Coronary artery (tissue), 2 donors: ENCODE data around the gene SYT1.

Source experiments
- DNase-seq: peaks from one replicate; pipeline ENCODE4 v3.0.0-alpha.2; 2017; ENCODE audit warnings: low spot score
- H3K27ac ChIP-seq, 2 donors: fragments of 200-600 bp; sonication (generic); one replicate each; pipeline ENCODE4 v1.5.1; 2016 to 2019
- H3K4me3 ChIP-seq: fragments of 200-600 bp; sonication (generic); 2 replicates; pipeline ENCODE4 v1.5.1; 2016; ENCODE audit warnings: mild to moderate bottlenecking, moderate library complexity
- TF ChIP-seq, protein P1 (sequence below): fragments of 200-600 bp; sonication (generic); IDR thresholded peaks from one replicate; pipeline ENCODE4 v1.5.1; 2019; ENCODE audit warnings: antibody characterized with exemption

Gene SYT1

DNA sequence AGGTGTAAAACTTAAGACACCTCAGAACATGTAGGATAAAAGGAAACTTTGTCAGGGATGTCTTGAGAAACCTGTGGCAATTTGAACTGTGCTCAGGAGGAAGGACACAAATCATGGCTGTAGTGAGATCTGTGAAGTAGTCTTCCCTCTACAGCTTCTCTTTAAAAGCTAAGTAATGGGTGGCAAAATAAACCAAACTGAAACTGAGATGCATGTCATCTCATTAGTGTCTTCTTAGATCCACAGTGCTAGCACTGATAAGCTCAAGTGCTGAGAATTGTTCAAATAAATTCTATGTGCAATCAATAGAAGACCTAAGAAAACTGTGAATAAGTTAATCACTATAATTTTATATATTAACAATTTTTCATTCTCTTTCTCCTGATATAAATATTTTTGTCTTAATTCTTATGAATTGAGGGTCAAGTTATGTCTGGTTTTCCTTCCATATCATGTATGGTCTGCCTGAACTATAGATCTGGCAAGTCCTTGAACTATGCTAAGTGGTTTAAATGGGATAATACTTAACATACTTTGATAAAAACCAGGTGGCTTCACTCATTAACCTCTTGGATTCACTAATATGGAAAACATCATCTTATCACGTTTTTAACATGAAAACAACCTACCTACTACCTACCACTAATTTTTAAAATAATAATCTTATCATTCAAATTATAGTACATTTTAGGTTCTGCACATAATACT is 27.2 kb downstream of the SYT1 start:
- DNase-seq = no peak
- Histone ChIP-seq H3K4me3 (no peak overlapping the region), H3K27ac (no peak overlapping the region)
- TF ChIP-seq, protein P1, sequence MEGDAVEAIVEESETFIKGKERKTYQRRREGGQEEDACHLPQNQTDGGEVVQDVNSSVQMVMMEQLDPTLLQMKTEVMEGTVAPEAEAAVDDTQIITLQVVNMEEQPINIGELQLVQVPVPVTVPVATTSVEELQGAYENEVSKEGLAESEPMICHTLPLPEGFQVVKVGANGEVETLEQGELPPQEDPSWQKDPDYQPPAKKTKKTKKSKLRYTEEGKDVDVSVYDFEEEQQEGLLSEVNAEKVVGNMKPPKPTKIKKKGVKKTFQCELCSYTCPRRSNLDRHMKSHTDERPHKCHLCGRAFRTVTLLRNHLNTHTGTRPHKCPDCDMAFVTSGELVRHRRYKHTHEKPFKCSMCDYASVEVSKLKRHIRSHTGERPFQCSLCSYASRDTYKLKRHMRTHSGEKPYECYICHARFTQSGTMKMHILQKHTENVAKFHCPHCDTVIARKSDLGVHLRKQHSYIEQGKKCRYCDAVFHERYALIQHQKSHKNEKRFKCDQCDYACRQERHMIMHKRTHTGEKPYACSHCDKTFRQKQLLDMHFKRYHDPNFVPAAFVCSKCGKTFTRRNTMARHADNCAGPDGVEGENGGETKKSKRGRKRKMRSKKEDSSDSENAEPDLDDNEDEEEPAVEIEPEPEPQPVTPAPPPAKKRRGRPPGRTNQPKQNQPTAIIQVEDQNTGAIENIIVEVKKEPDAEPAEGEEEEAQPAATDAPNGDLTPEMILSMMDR = no peak

DNA sequence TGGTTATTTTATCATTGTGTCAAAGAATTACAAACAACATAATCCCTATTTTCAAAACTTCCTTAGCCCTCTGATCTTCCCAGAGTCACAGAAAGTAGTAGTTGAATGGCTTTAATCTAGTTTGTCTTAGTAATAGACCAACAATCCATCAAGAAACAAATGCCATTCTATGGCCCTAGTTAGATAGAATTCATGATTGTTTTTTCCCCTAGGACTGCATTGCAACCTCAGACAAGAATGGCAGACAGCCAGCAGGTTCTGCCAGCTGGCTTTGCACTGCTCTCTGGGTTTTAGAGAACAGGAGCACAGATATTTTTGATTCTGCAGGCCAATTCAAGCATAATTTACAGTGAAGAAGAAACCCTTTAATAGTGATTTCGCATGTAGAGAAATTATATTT is 33.8 kb downstream of the SYT1 start:
- H3K4me3 ChIP-seq = no peak overlapping the region
- DNase-seq = no peak
- TF ChIP-seq, protein P1 = no peak

DNA sequence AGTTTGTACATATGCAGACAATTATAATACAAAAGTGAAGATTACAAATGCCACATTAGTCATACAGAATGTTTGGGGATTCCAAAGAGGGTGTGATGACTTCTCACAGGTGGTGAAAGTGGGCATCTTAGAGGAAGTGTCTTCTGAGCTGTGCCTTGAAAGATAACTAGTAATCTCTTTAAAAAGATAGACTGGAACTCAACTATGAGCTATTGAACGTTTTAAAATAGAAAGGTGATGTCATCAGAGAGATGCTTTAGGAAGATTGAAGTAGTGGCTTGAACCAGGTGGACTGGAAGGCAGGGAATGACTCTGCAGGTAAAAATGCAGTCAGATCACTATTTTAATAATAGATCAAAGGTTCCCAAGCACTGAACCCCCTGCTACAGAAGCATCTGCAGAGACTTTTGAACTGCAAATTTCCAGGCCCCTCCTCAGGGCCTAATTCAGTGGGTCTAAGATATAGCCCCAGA is 50.3 kb downstream of the SYT1 start:
- DNase-seq = no peak
- TF ChIP-seq, protein P1 = no peak
- Histone ChIP-seq H3K27ac (no peak overlapping the region), H3K4me3 (no peak overlapping the region)

More for the DNA sequence above, 33.8 kb downstream of the SYT1 start:
- no peak overlapping the region for H3K27ac ChIP-seq

DNA sequence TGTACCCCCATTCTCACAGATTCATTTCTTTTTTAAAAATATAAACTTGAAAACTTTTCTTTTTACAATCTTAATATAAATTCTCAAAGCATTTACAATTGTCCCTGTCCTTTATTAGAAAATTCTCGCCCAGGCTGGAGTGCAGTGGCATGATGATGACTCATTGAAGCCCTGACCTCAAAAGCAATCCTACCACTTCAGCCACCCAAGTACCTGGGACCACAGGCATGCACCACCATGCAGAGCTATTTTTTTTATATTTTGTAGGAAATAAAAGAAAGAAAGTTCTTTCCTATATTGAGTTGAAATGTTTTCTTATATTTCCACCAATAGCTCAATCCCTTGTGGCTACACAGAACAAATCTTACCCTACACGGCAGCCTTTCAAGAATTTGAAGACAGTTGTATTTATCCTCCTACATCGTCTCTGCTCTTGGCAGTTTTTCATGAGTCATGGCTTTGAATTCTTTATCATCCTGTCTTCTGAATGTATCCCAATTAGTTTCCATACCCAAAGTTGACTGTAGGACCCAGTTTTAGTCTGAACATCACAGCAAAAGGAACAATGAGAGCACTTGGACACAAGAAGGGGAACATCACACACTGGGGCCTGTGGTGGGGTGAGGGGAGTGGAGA is 52.4 kb downstream of the SYT1 start:
- H3K27ac ChIP-seq = no peak overlapping the region
- TF ChIP-seq, protein P1 = no peak
- H3K4me3 ChIP-seq = no peak overlapping the region
- DNase-seq = no peak

DNA sequence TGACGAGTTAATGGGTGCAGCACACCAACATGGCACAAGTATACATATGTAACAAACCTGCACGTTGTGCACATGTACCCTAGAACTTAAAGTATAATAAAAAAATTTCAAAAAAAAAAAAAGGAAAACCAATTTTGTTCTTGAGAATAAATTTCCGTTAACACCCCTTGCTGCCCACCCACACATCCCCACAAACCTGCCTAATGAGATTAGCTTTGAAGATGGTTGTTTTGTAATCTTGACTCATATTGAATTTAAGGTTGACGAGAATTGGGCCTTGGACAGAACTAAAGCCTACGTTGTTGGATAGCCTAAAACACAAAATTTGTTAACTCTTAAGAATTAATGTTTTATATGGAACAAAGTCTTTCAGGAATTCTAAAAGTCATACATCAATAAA is 52.9 kb downstream of the SYT1 start:
- TF ChIP-seq, protein P1 = no peak
- Histone ChIP-seq H3K27ac (no peak overlapping the region), H3K4me3 (no peak overlapping the region)
- DNase-seq = no peak

DNA sequence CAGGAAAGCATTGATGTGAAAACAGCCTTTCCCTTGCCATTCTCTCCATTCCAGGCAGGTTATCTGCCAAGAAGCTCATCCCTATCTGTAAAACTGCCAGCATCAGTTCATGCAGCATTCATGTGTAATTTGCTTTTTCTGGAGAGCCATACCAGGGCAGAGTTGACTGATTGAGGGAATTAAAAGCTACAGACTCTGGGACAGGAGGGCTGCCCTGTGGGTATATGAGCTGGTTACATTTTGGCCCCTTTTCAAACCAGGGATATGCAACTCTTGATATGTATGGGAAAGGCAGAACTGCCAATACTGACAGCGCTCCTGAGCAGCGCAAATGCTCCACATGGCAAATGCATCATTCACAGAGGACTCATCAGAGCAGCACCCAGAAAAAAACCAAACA is 53.7 kb downstream of the SYT1 start:
- no peak overlapping the region for H3K4me3 ChIP-seq
- no peak for DNase-seq
- TF ChIP-seq, protein P1 = no peak
- H3K27ac ChIP-seq = no peak overlapping the region
